ENCODE measurements around the gene MUC2.

MUC2 gene

GRCh38 chr11:1036931-1037330 is 37.7 kb upstream of the MUC2 start:
- no peak for DNase-seq

GRCh38 chr11:1037506-1038055 is 37.1 kb upstream of the MUC2 start:
- DNase-seq, result no peak

- no peak for DNase-seq
Observed at GRCh38 chr11:1038361-1038760, 36.3 kb upstream of the MUC2 start.

- DNase-seq, result no peak
Observed at GRCh38 chr11:1038921-1039320, 35.8 kb upstream of the MUC2 start.

GRCh38 chr11:1039481-1040427 is 34.9 kb upstream of the MUC2 start:
- DNase-seq, result no peak

GRCh38 chr11:1040428-1041148 is 34.1 kb upstream of the MUC2 start:
- DNase-seq, result no peak

- no peak for DNase-seq
Observed at GRCh38 chr11:1041149-1041467, 33.6 kb upstream of the MUC2 start.

- no peak for DNase-seq
Observed at GRCh38 chr11:1041471-1041870, 33.2 kb upstream of the MUC2 start.

GRCh38 chr11:1041936-1042608 is 32.6 kb upstream of the MUC2 start:
- no peak for DNase-seq

GRCh38 chr11:1042626-1043562 is 31.8 kb upstream of the MUC2 start:
- DNase-seq, result no peak

GRCh38 chr11:1043563-1044096 is 31.0 kb upstream of the MUC2 start:
- no peak for DNase-seq

GRCh38 chr11:1044160-1044559 is 30.5 kb upstream of the MUC2 start:
- DNase-seq, result no peak

GRCh38 chr11:1047595-1048156 is 27.0 kb upstream of the MUC2 start:
- no peak for DNase-seq

- DNase-seq, result no peak
Observed at GRCh38 chr11:1048375-1049070, 26.2 kb upstream of the MUC2 start.

- no peak for DNase-seq
Observed at GRCh38 chr11:1049071-1049405, 25.6 kb upstream of the MUC2 start.

- DNase-seq, result no peak
Observed at GRCh38 chr11:1049431-1049891, 25.2 kb upstream of the MUC2 start.

- no peak for DNase-seq
Observed at GRCh38 chr11:1049911-1050580, 24.6 kb upstream of the MUC2 start.

- peak; percentile 14 for DNase-seq
Observed at GRCh38 chr11:1050581-1051355, 23.9 kb upstream of the MUC2 start.

- DNase-seq, result no peak
Observed at GRCh38 chr11:1051356-1052132, 23.1 kb upstream of the MUC2 start.

Measured in NCI-H1694 (cell line).